SH-SY5Y (cell line): ENCODE measurements around the gene TNFRSF18.

Experiments used
- GATA2 ChIP-seq: IDR thresholded peaks from 2 replicates; pipeline ENCODE4 v1.6.1; 2011; ENCODE audit warnings: mild to moderate bottlenecking, low read depth, low read length
- GATA3 ChIP-seq: IDR thresholded peaks from 2 replicates; pipeline ENCODE4 v1.6.1; 2011; ENCODE audit warnings: low read depth, mild to moderate bottlenecking, low read length, moderate library complexity

GRCh38 chr1:1230656-1231399, 24.4 kb upstream of the TNFRSF18 start:
- TF ChIP-seq GATA2 (no peak), GATA3 (no peak)
